ENCODE measurements around the gene LIX1.

The LIX1 gene

GRCh38 chr5:97112230-97112629, 30.2 kb downstream of the LIX1 start:
- in situ Hi-C loops (cut with MboI; ENCODE audit: low pct_unique_long_range_greater_than_20kb, low sequenced_read_pairs): no loop called here
- no peak for DNase-seq

GRCh38 chr5:97111616-97112015, 30.8 kb downstream of the LIX1 start:
- in situ Hi-C loops (cut with MboI; ENCODE audit: low pct_unique_long_range_greater_than_20kb, low sequenced_read_pairs): no loop called here
- no peak for DNase-seq

GRCh38 chr5:97111004-97111403, 31.4 kb downstream of the LIX1 start:
- DNase-seq: no peak
- in situ Hi-C loops (cut with MboI; ENCODE audit: low pct_unique_long_range_greater_than_20kb, low sequenced_read_pairs): no loop called here

- in situ Hi-C loops (cut with MboI; ENCODE audit: low pct_unique_long_range_greater_than_20kb, low sequenced_read_pairs): no loop called here
- no peak for DNase-seq
Observed at GRCh38 chr5:97107318-97107717, 35.1 kb downstream of the LIX1 start.

GRCh38 chr5:97106216-97106581, 36.2 kb downstream of the LIX1 start:
- no peak for DNase-seq
- in situ Hi-C loops (cut with MboI; ENCODE audit: low pct_unique_long_range_greater_than_20kb, low sequenced_read_pairs): no loop called here

GRCh38 chr5:97105501-97106215, 36.8 kb downstream of the LIX1 start:
- DNase-seq: no peak
- in situ Hi-C loops (cut with MboI; ENCODE audit: low pct_unique_long_range_greater_than_20kb, low sequenced_read_pairs): no loop called here

- in situ Hi-C loops (cut with MboI; ENCODE audit: low pct_unique_long_range_greater_than_20kb, low sequenced_read_pairs): no loop called here
- no peak for DNase-seq
Observed at GRCh38 chr5:97102010-97102470, 40.4 kb downstream of the LIX1 start.

GRCh38 chr5:97101189-97101910, 41.1 kb downstream of the LIX1 start:
- DNase-seq: no peak

GRCh38 chr5:97100476-97100875, 41.9 kb downstream of the LIX1 start:
- DNase-seq: no peak
- in situ Hi-C loops (cut with MboI; ENCODE audit: low pct_unique_long_range_greater_than_20kb, low sequenced_read_pairs): no loop called here

More at GRCh38 chr5:97101189-97101910, 41.1 kb downstream of the LIX1 start:
- in situ Hi-C loops (cut with MboI; ENCODE audit: low pct_unique_long_range_greater_than_20kb, low sequenced_read_pairs): no loop called here

- in situ Hi-C loops (cut with MboI; ENCODE audit: low pct_unique_long_range_greater_than_20kb, low sequenced_read_pairs): no loop called here
- DNase-seq: no peak
Observed at GRCh38 chr5:97098922-97099321, 43.5 kb downstream of the LIX1 start.

- DNase-seq: peak; percentile 44
- in situ Hi-C loops (cut with MboI; ENCODE audit: low pct_unique_long_range_greater_than_20kb, low sequenced_read_pairs): no loop called here
Observed at GRCh38 chr5:97097326-97098230, 44.8 kb downstream of the LIX1 start.

GRCh38 chr5:97096846-97097245, 45.6 kb downstream of the LIX1 start:
- in situ Hi-C loops (cut with MboI; ENCODE audit: low pct_unique_long_range_greater_than_20kb, low sequenced_read_pairs): no loop called here
- DNase-seq: no peak

- DNase-seq: no peak
- in situ Hi-C loops (cut with MboI; ENCODE audit: low pct_unique_long_range_greater_than_20kb, low sequenced_read_pairs): no loop called here
Observed at GRCh38 chr5:97096191-97096590, 46.2 kb downstream of the LIX1 start.

- DNase-seq: no peak
- in situ Hi-C loops (cut with MboI; ENCODE audit: low pct_unique_long_range_greater_than_20kb, low sequenced_read_pairs): no loop called here
Observed at GRCh38 chr5:97095318-97095732, 47.1 kb downstream of the LIX1 start.

GRCh38 chr5:97094579-97095317, 47.7 kb downstream of the LIX1 start:
- in situ Hi-C loops (cut with MboI; ENCODE audit: low pct_unique_long_range_greater_than_20kb, low sequenced_read_pairs): no loop called here
- no peak for DNase-seq

- in situ Hi-C loops (cut with MboI; ENCODE audit: low pct_unique_long_range_greater_than_20kb, low sequenced_read_pairs): no loop called here
- no peak for DNase-seq
Observed at GRCh38 chr5:97093193-97093592, 49.2 kb downstream of the LIX1 start.

GRCh38 chr5:97090944-97091343, 51.5 kb downstream of the LIX1 start:
- in situ Hi-C loops (cut with MboI; ENCODE audit: low pct_unique_long_range_greater_than_20kb, low sequenced_read_pairs): no loop called here
- no peak for DNase-seq

GRCh38 chr5:97089149-97089801, 53.1 kb downstream of the LIX1 start:
- DNase-seq: no peak
- in situ Hi-C loops (cut with MboI; ENCODE audit: low pct_unique_long_range_greater_than_20kb, low sequenced_read_pairs): no loop called here

GRCh38 chr5:97088774-97089148, 53.6 kb downstream of the LIX1 start:
- no peak for DNase-seq
- in situ Hi-C loops (cut with MboI; ENCODE audit: low pct_unique_long_range_greater_than_20kb, low sequenced_read_pairs): no loop called here

Measured in KBM-7 (cell line).